Type B pancreatic cell (in vitro differentiated cells): Measurements from ENCODE around the gene USP13. TPM values are rescaled to one million over a fixed set of nuclear protein-coding genes. Genes with fewer than 3 reads are reported as not detected.

Source experiments
- DNase-seq: peaks from one replicate; pipeline ENCODE4 v3.0.0; 2021; ENCODE audit warnings: mixed read lengths; ENCODE audit not compliant: unreplicated experiment; ENCODE audit errors: extremely low spot score
- H3K27ac Mint-ChIP-seq: 2 replicates; pipeline ENCODE4 v1.8.0; 2021; ENCODE audit warnings: mild to moderate bottlenecking, mixed read lengths
- H3K27me3 Mint-ChIP-seq: 2 replicates; pipeline ENCODE4 v1.8.0; 2021; ENCODE audit warnings: mixed read lengths
- H3K36me3 Mint-ChIP-seq: 2 replicates; pipeline ENCODE4 v1.8.0; 2021; ENCODE audit warnings: mixed read lengths
- H3K4me1 Mint-ChIP-seq: one replicate; pipeline ENCODE4 v1.8.0; 2021; ENCODE audit warnings: mixed read lengths; ENCODE audit not compliant: unreplicated experiment
- H3K4me3 Mint-ChIP-seq: 2 replicates; pipeline ENCODE4 v1.8.0; 2021; ENCODE audit warnings: mild to moderate bottlenecking, mixed read lengths
- H3K9me3 Mint-ChIP-seq: 2 replicates; pipeline ENCODE4 v1.8.0; 2021; ENCODE audit warnings: mixed read lengths
- total RNA-seq: library from RNA; stranded (reverse); gene quantifications from 2 replicates; pipeline ENCODE4 v1.2.1, GENCODE V29; 2021; ENCODE audit warnings: low replicate concordance
- TF ChIP-seq, protein P1 (sequence below): fragments of 200-600 bp; sonication (generic); conservative IDR thresholded peaks from 2 replicates; pipeline ENCODE4 v1.5.0; 2021; ENCODE audit warnings: antibody characterized with exemption, mild to moderate bottlenecking

Gene USP13
- total RNA-seq, 1 donor from 2014 or later: 18.3 TPM

DNA sequence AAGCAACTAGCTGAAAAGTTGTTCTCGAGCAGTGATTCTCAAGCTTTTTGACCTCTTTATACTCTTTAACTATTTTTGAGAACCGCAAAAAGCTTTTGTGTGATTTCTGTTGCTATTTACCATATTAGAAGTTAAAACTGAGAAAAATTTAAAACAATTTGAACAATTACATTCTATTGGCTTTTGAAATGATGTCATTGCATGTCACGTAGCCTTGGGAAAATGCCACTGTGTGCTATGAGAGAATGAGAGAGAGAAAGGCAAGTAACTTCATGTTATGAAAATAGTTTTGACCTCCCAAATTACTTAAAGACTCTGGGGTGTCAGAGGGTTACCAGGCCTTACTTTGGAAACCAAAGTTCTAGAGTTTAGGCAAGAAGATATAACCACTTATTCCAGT, 8.0 kb downstream of the USP13 start:
- Mint-ChIP-seq H3K4me1 (peaks cover 42% of the 10 kb centered on the region), H3K36me3 (peaks cover 16% of the 10 kb centered on the region), H3K27me3 (no peaks in the 10 kb centered on the region), H3K27ac (no peak overlapping the region), H3K4me3 (no peak overlapping the region), H3K9me3 (peaks cover 8% of the 10 kb centered on the region)
- no peak for DNase-seq
- TF ChIP-seq, protein P1, sequence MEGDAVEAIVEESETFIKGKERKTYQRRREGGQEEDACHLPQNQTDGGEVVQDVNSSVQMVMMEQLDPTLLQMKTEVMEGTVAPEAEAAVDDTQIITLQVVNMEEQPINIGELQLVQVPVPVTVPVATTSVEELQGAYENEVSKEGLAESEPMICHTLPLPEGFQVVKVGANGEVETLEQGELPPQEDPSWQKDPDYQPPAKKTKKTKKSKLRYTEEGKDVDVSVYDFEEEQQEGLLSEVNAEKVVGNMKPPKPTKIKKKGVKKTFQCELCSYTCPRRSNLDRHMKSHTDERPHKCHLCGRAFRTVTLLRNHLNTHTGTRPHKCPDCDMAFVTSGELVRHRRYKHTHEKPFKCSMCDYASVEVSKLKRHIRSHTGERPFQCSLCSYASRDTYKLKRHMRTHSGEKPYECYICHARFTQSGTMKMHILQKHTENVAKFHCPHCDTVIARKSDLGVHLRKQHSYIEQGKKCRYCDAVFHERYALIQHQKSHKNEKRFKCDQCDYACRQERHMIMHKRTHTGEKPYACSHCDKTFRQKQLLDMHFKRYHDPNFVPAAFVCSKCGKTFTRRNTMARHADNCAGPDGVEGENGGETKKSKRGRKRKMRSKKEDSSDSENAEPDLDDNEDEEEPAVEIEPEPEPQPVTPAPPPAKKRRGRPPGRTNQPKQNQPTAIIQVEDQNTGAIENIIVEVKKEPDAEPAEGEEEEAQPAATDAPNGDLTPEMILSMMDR: no peak

DNA sequence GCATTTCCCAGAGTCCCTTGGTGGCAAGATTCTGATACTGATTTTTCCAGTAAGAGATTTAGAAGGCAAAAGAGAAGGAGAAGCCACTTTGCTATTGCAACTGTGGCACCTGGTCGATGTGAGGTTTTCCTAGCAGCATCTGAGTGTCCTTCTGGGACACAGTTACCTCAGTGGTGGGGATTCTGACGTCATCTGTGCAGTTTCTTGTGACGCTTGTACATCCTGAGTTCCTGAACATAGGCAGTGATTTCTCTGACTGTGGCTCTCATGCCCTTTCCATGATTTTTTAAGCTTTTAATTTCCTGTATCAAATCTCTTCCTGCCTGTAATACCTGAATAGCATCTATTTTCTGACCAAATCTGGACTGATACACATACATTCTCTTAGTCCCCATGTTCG, 8.9 kb downstream of the USP13 start:
- Mint-ChIP-seq H3K4me3 (no peak overlapping the region), H3K4me1 (peaks cover 38% of the 10 kb centered on the region), H3K27me3 (no peaks in the 10 kb centered on the region), H3K9me3 (peaks cover 3% of the 10 kb centered on the region), H3K36me3 (peaks cover 7% of the 10 kb centered on the region), H3K27ac (no peak overlapping the region)
- no peak for DNase-seq
- TF ChIP-seq, protein P1: no peak

DNA sequence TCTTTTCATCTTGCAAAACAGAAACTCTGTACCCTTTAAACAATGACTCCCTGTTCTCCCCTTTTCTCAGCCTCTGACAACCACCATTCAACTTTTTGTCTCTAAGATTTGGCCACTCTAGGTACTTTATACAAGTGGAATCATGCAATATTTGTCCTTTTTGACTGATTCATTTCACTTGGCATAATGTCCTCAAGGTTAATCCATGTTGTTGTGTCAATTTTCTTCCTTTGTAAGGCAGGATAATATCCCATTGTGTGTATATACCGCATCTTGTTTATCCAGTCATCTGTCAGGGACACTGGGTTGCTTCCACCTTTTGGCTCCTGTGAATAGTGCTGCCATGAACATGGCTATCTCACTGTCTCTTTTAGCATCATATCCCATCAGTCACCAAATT, 10.3 kb downstream of the USP13 start:
- TF ChIP-seq, protein P1: no peak
- Mint-ChIP-seq H3K27ac (no peak overlapping the region), H3K4me3 (no peak overlapping the region), H3K27me3 (no peaks in the 10 kb centered on the region), H3K4me1 (peaks cover 40% of the 10 kb centered on the region), H3K9me3 (peaks cover 3% of the 10 kb centered on the region), H3K36me3 (peaks cover 6% of the 10 kb centered on the region)
- DNase-seq: no peak

DNA sequence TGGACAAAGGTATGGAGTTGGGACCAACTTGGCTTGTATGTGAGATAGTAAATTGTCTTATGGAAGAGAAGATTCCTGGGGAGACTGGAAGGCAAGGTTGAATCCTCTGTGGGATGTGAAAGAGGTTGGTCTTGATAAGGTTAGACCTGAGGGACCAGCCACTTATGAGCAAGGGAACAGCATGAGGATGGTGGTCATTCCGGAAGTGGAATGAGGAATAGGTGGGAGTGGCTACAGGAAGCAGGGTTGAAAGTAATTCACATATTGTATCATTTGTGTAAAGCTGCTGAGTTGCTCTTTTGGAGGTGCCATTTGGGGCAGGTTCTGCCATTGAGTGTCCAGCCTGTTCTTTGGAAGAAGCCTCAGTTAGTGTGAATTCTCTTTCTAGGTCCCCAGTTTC, 13.2 kb downstream of the USP13 start:
- Mint-ChIP-seq H3K4me3 (no peak overlapping the region), H3K27me3 (no peaks in the 10 kb centered on the region), H3K27ac (no peak overlapping the region), H3K36me3 (no peaks in the 10 kb centered on the region), H3K9me3 (peaks cover 3% of the 10 kb centered on the region), H3K4me1 (peaks cover 30% of the 10 kb centered on the region)
- DNase-seq: no peak
- TF ChIP-seq, protein P1: no peak

DNA sequence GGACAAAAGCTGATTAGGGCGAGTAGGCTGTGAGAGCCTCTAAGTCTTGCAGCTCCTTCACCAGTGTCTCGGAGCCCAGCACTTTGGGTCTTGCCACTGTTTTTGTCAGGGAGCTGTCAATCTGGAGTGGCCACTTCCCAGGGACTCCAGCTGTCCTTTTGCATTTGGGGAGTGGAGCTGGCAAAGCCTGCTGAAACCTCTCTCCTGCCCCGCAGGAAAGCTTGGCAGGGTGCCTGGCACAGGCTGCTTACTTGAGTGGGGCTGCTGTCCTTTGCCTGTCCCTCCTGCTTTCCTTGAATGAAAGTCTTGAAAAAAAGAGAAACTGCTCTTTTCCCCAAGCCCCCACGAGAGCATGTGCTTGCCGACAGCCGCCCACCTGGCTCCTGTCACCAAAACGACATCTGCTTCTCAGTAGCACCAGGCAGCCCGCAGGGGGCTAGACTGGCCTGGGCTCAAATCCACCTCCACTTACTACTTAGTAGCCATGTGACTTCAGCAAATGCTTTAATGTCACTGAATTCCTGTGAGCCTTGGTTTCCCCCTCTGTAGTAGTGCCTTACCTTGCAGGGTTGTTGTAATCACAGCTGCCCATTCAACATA, 13.7 kb downstream of the USP13 start:
- Mint-ChIP-seq H3K4me3 (no peak overlapping the region), H3K27ac (no peak overlapping the region)

More for the DNA sequence above, 13.7 kb downstream of the USP13 start:
- Mint-ChIP-seq H3K4me1 (peaks cover 29% of the 10 kb centered on the region), H3K9me3 (peaks cover 3% of the 10 kb centered on the region), H3K27me3 (no peaks in the 10 kb centered on the region), H3K36me3 (no peaks in the 10 kb centered on the region)
- TF ChIP-seq, protein P1: peak; percentile 15
- DNase-seq: no peak
